ENCODE results near the gene CCDC117.

DNA sequence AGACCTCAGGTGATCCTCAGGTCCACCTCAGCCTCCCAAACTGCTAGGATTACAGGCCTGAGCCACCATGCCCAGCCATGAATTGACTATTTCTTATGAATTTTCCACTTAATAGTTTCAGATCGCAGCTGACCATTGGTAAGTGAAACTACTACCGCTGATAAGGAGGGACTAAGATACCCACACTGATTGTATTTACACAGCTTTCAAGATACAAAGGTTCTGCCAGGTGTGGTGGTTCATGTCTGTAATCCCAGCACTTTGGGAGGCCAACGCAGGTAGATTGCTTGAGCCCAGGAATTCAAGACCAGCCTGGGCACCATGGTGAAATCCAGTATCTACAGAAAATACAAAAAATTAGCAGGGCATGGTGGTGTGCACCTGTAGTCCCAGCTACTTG, 34.8 kb upstream of the CCDC117 start:
- TF ChIP-seq, protein P1, sequence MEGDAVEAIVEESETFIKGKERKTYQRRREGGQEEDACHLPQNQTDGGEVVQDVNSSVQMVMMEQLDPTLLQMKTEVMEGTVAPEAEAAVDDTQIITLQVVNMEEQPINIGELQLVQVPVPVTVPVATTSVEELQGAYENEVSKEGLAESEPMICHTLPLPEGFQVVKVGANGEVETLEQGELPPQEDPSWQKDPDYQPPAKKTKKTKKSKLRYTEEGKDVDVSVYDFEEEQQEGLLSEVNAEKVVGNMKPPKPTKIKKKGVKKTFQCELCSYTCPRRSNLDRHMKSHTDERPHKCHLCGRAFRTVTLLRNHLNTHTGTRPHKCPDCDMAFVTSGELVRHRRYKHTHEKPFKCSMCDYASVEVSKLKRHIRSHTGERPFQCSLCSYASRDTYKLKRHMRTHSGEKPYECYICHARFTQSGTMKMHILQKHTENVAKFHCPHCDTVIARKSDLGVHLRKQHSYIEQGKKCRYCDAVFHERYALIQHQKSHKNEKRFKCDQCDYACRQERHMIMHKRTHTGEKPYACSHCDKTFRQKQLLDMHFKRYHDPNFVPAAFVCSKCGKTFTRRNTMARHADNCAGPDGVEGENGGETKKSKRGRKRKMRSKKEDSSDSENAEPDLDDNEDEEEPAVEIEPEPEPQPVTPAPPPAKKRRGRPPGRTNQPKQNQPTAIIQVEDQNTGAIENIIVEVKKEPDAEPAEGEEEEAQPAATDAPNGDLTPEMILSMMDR (IDR thresholded peaks at IDR 0.05; ENCODE audit: low read depth, low read length, missing input control) = no peak
- TF ChIP-seq, protein P2, sequence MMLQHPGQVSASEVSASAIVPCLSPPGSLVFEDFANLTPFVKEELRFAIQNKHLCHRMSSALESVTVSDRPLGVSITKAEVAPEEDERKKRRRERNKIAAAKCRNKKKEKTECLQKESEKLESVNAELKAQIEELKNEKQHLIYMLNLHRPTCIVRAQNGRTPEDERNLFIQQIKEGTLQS (IDR thresholded peaks at IDR 0.05) = no peak

All from liver (tissue), 3 donors.